ENCODE measurements around the gene RBM5.

Gene RBM5

DNA sequence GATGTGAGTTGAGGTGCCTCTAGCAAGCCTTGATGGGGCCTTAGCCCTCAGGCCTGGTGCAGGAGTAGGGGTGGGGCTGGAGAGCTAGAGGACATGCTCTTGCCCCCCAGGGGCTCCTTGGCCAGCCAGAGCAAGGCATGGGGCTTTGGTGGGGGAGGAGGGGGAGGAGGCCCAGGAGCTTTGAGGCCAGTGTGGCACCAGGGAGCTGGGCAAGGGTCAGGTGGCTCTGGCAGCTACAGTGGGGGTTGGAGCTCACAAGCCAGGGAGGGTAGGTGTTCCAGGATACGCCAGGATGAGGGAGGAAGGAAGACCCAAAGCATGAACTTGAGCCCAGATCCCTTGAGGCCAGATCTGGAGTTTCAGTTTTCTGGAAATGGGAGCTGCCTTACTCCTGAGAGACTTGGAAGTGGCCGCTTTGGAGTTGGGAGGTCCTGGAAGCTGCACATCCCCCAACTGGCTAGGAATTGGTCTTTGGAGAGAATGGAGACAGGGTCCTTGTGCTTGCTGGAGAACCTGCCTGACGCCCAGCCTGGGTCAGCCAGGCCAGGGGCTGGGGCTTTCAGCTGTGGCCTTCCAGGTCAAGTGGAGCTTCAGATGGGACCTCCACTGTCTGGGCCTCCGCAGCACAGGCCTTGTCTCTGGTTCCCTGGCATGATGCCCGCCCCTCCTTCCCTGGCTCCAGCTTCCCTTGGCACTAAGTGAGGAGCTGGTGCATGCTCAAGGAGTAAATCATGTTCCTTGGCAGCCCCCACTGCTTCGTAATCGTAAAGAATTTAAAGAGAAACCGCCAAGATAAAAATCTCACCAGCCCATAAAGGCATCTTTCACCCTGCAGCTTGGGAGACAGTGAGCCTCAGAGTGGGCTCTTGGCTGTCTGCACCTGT lies 75.1 kb downstream of the RBM5 start:
- DNase-seq = no peak

DNA sequence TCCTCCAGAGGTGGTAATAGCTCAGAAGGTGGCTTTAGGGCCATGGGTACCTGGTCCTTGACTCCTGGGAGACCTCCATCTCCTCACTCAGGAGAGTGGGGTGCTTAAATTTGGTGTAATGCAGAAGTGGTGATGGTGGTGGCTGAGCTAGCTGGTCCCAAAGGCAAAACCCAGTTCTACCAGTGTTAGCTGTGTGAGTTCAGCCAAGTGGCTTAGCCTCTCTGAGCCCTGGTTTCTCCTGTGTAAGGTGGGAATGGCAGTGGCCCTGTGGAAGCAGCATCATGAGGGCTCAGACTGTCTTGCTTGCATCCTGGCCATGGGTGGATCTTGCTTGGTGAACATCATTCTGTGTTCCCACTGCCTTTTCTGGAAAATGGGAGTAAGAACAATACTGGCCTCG lies 75.8 kb downstream of the RBM5 start:
- DNase-seq = no peak

DNA sequence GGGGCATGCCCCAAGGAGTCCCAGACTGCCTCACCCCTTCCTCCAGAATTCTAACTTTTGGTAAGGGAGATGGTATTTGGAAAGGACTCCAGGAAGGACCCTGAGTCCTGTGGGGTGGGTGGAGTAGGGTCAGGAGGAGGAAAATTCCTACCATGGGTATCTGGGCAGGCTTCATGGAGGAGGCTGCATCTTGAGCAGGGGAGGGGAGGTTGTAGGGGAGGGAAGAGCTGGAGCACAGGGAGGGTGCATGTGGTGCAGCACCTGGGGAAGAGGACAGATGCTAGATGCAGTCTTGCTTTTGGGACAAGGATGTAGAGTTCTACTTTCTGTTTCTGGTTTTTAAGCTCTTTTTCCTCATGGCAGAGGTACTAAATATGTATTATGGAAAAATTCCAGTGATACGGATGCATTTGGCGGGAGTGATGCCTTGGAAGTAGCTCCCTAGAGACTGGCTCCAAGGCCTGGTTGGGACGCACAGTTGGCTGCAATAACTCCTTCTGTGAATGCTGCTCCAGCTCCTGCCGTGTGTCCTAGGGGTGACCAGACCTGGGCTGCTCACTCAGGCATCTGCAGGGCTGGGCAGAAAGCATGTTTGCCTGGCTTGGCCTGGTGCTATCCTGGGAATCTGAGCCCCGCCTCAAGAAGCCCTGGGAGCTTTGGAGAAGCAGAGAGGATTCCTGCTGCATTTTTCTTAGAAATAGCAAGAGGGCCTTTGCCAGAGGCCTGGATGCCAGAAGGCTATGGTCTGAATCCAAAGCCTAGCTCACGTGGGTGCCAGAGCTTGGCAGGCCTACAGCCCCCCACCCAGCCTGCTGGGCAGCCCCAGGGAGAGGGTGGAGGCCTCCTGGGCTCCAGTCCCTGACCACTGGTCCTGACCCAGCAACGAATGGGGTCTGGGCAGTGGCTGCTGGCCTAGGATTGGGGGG lies 76.5 kb downstream of the RBM5 start:
- no peak for DNase-seq

DNA sequence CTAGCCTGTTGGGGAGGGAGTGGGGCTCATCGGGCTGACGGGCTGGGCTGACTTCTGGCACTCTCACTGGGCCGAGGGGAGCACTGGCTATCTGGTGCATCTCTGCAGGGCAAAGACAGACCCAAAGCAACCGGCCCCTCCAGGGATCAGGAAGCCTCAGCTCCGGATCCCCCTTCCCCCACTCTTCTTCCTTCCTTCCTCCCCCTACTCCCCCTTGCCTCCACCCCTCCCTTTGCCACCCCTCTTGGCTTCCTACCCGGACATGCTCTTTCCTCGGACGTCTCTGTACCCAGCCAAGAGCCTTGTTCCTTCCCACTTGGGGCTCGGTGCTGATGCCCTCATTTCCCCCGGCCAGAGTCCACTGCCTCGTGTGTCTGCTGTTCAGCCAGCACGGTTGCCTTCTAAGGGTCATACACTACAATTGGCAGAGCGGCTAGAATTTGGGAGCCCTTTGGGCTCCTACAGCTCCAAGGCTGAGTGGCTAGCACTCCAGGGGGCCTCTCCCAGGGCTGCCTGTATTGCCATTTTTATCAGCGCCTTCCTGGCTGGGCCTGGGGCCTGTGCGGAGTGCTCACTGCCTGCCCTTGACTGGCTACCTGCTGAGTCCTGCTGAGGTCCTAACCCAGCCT lies 77.3 kb downstream of the RBM5 start:
- no peak for DNase-seq

DNA sequence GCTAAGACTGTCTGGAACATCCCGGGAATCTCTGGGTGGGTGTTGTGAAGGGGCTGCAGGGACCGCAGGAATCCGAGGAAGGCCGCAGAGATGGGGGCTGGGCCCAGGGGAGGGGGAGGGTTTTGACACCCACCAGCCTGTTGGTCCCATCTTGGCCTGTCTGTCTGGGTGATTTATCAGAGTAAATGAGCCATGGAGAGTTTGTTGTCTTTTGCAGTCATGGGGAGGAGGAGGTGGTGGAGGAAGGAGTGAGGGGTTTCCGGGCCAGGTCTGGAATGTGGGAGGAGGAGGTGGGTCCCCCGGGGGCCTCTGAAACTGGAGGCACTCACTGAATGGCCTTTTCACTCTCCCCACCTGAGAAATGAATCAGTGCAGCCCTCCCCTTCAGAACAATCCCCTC lies 77.9 kb downstream of the RBM5 start:
- no peak for DNase-seq

DNA sequence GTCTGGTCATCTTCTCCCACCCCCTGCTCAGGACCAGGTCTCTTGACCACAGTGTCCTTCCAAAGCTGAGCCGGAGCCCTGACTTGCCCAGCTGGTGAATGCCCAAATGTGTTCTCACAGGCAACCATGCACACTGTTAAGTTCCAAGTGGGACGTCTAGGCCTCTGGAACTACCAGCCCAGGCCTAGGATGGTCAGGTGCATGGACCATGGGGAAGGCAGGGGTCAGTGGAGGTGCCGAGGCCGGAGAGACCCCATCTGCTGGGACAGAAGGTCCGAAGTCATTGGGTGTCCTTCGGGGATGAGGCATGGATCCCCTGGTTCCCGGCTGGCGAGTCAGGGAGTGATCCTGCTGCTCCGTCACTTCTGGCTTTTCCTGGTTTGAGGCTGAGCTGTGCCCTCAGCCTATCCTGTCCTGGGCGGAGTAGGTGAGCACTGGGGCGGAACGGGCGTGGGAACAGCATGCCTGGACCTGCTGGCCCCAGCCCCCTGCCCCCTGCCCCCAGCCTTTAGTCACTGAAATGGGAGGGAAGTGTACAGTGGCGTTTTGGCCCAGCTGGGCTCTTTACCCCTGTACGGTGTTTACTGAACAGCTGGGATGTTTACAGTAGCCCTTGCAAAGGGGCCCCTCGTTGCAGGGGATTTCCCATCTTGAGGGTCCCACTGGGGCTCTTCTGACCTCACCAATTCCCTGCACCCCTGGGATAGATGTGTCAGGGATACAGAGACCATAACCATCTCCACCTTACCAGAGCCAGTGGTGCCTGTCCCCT lies 78.5 kb downstream of the RBM5 start:
- no peak for DNase-seq

- DNase-seq = no peak
Observed at GRCh38 chr3:50167841-50168209, 79.1 kb downstream of the RBM5 start.

DNA sequence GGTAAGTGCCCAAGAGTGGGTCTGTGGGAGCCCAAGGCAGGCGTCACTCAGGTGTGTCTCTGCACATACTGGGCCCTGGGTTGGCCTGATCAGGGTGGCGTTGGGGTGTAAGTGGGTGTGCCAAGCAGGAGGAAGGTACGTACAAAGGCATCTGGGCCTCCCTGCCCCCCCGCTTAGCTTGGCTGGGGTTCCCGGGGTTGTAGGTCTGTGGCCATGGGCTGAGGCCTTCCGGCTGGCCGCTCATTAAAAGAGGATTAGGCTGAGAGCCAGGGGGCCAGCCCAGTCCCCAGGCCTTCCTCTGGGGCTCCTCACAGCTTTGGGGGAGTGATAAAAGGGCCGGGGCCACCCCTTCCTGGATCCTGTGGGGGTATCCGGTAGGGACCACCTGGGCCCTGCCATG lies 79.7 kb downstream of the RBM5 start:
- DNase-seq = no peak

Measured in NCI-H748 treated with DMSO at 0.1 percent for 48 hours (cell line).